ENCODE data around the gene R3HCC1L.

DNA sequence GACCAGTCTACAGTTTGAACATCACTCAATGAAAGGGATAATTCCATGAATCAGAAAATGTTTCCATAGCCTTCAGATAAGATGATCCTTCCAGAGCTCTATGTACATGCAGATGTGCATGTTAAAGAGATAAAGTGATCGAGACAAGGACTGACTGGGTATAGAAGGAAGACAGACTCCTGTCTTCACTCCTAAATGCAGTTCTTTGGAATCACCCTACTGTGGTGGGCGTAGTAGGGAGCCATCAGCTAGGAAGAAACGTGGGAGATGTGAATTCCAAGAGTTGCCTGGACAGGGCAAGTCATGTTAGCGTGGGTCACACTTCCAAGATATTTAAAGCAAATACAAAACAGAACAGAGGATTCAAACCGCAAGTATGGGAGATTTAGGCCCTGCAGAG lies 109.7 kb downstream of the R3HCC1L start:
- TF ChIP-seq POLR2A (IDR thresholded peaks at IDR 0.05; ENCODE audit: low read length) (no peak), GATA1 (IDR thresholded peaks at IDR 0.05; ENCODE audit: low read depth, low read length) (no peak)

All from erythroblast (primary cell).